NCI-H1092 treated with DMSO at 0.1 percent for 48 hours (cell line): ENCODE data around the gene FGF22.
"Not testable (repeated sequence)": the region's sequence is repeated elsewhere in the genome, so short reads cannot be mapped to it uniquely, and the experiment has no call there.

Source experiments
- DNase-seq: peaks from one replicate; lab custom pipeline; 2025; lab: John Stamatoyannopoulos, UW

Gene FGF22

DNA sequence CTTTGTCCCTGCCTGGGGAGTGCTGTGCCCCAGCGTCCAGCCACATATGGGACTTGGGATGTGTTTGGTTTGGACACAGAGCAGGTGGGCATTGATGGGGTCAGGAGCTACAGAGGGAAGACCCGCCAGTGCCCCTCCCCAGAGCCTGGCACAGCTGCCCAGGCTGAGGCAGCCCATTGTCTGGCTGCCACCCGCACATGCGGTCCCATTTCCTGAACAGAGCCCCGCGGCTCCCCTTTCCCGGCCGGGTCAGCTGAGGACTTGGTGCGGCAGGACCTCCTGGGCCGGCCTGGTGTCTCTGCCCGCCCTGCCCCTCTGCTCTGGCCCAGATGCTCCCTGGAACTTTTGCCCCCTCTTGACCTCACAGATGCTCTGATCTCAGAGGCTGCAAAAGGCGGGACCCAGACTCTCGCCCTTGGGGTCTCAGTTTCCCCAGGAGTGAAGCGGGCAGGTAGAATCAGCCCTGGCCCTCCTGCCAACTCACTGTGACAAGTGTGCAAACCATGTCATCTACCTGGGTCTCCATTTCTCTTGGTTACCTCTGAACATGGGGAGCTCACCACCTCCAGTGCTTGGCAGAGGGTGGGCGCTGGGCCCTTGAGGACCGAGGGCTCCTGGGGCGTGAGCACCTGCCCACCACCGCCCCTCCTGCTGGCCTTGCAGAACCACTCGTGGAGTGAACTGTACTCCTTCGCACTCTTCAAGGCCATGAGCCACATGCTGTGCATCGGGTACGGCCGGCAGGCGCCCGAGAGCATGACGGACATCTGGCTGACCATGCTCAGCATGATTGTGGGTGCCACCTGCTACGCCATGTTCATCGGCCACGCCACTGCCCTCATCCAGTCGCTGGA is 32.2 kb upstream of the FGF22 start:
- DNase-seq: no peak

DNA sequence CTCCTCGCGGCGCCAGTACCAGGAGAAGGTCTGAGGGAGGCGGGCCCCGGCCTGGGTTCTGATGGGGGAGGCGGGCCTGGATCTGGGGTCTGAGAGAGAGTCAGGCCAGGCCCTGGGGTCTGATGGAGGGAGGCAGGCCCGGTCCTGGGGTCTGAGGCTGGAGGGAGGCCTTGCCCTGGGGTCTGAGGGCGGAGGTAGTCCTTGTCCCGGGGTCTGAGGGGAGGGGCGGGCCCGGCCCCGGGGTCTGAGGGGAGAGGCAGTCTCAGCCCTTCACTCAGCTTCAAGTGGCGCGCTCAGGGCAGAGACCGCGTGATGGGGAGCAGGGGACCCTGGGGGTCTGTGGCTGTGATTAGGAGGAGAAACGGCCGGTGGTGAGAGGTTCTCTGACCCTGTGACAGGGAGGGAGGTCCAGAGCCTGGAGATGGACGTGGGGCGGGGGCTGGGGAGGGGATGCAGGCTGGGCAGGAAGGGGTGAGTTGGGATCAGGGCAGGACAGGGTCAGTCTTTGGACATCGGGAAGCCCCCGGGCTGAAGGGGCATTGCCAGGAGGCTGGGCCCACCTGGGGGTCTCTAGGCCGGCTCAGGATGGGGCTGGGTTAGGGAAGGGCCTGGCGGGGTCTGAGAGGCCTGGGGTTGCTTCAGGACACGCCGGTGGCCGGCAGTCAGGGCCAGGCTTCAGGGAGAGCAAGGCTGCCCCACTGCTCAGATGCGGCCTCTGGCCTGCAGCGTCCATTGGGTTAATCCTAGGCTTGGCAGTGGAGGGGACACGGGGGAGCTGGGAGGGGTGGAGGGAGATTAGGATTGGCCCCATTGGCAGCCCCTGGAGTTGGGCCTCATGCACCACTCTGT is 31.3 kb upstream of the FGF22 start:
- no peak for DNase-seq

GRCh38 chr19:609004-609346 is 30.7 kb upstream of the FGF22 start:
- no peak for DNase-seq

DNA sequence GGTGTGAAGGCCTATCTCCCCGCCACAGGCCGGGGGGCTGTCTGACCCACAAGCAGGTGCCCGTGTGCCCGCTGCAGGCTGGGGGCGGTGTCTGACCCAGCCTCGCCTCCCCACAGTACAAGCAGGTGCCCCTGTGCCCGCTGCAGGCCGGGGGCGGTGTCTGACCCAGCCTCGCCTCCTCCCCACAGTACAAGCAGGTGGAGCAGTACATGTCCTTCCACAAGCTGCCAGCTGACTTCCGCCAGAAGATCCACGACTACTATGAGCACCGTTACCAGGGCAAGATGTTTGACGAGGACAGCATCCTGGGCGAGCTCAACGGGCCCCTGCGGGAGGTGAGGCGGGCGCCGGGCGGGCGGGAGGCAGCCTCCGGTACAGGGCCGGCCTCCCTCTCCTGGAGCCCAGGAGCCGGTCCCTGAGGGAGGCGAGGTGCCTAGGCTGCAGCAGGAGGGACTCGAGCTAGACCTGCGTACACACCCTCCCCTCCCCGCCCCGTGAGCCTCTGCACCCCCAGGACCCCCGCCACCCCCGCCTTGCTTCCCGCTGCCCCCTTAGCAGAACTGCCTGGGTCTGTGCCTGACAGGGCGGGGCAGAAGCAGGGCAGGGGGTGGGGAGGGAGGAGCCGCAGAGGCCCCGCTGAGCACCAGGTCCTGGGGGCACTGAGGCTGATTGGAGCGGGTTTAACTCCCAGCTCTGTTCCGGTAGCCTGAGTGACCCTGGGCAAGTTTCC is 29.4 kb upstream of the FGF22 start:
- DNase-seq: no peak

DNA sequence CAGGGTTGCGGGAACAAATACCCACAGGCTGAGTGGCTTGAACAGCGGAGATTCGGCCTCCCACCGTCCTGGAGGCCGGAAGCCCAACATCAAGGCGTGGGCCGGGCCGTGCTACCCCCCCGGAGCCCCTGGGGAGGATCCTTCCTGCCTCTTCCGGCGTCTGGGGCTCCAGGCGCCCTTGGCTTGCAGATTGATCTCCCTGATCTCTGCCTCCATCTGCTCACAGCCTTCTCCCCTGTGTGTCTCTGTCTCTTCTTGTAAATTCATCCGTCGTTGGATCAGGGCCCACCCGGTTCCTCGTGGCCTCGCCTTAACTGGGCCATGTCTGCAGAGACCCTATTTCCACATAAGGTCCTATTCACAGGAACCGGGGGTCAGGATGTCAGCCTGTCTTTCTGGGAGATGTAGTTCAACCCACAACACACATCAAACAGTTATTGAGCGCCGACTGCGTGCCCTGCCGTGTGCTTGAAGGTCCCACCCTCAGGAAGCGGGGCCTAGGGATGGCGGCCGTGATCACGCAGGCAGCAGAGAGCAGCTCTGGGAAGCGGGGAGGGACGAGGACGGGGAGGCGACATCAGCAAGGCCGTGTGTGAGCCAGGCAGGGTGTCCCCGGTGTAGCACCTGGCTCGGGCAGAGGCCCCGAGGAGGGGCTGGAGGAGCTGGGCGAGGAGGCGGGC is 28.7 kb upstream of the FGF22 start:
- DNase-seq: no peak

DNA sequence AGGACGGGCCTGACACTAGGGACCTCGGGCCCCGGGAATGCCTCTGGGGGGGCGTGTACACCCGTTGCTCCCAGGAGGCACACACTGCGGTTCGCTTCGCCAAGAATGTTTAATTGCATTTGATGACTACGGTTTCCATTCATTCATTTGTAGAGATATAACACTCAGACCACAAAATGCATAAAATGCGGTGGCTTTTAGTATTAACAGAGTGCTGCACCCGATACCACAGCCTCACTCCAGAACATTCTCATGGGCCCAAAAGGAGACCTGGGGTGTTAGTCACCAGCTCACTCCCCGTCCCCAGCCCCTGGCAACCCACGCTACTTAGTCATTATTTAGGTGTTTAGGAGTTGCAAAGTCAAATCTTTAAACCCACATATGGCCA is 28.2 kb upstream of the FGF22 start:
- DNase-seq: no peak

DNA sequence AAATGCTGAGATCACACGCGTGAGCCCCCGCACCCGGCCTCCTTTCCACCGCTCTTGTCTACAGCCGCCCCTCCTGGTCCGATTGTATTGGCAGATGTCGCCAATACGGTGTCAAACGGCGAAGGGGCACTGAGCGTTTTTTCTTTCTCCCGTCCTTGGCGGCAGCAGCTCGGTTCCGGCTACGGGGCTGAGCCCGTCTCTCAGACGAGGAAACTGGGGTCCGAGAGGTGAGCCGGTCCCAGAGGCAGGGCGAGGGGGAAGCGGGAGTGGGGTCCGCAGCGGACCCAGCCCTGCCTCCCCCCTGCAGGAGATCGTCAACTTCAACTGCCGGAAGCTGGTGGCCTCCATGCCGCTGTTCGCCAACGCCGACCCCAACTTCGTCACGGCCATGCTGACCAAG is 26.7 kb upstream of the FGF22 start:
- no peak for DNase-seq

- no peak for DNase-seq
These were observed 25.7 kb upstream of the FGF22 start for GRCh38 chr19:613732-614567.

GRCh38 chr19:615619-616018 is 24.1 kb upstream of the FGF22 start:
- no peak for DNase-seq

GRCh38 chr19:616062-616700 is 23.5 kb upstream of the FGF22 start:
- DNase-seq: no peak

DNA sequence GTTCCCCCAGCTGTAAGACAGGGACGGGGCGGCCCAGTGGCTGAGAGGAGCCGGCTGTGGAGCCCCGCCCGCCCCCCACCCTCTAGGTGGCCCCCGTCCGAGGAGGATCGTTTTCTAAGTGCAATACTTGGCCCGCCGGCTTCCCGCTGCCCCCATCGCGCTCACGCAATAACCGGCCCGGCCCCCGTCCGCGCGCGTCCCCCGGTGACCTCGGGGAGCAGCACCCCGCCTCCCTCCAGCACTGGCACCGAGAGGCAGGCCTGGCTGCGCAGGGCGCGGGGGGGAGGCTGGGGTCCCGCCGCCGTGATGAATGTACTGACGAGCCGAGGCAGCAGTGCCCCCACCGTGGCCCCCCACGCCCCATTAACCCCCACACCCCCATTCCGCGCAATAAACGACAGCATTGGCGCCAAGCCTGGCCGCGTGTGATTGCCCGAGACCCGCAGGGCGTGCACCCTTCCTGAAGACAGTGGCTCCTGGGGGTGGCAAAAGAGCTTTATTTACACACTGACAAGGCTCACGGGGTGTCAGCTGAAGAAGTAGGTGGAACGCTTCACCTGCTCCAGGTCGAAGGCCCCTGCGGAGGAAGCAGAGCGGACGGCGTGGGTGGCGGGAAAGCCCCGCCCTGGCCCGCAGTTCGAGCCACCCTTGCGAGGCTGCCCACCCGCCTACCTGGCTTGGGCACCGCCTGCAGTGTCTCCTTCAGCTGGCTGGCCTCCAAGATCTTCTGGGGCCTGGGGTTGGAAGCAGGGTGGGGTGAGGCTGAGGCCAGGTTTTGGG is 22.7 kb upstream of the FGF22 start:
- no peak for DNase-seq

GRCh38 chr19:617551-618246 is 22.0 kb upstream of the FGF22 start:
- DNase-seq: no peak

GRCh38 chr19:618247-618619 is 21.4 kb upstream of the FGF22 start:
- DNase-seq: no peak

DNA sequence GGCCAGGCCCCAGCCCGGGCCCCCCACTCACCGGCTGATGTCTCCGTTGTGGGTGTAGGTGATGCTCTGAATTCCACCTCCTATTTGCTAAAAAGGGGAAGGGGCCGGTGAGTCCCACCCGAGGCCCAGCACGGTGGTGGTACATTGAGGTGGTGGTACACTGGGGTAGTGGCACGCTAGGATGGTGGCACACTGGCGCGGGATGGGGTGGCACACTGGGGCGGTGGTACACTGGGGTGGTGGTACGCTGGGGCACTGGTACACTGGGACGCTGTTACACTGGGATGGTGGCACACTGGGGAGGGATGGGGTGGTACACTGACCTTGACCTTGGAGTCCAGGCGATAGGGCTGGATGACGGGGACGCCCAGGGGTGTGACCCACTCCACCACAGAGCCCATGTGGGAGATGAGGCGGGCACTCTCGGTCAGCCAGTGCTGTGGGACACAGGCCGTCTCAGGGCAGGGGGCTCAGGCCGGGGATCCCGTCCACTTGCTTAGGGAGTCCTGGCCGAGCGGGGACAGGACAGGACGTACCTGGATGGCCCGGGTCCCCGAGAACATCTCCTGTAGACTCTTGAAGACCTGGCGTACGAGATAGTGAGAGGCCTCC is 20.9 kb upstream of the FGF22 start:
- DNase-seq: no peak

GRCh38 chr19:619286-620002 is 20.2 kb upstream of the FGF22 start:
- DNase-seq: no peak

GRCh38 chr19:620166-620862 is 19.4 kb upstream of the FGF22 start:
- no peak for DNase-seq

DNA sequence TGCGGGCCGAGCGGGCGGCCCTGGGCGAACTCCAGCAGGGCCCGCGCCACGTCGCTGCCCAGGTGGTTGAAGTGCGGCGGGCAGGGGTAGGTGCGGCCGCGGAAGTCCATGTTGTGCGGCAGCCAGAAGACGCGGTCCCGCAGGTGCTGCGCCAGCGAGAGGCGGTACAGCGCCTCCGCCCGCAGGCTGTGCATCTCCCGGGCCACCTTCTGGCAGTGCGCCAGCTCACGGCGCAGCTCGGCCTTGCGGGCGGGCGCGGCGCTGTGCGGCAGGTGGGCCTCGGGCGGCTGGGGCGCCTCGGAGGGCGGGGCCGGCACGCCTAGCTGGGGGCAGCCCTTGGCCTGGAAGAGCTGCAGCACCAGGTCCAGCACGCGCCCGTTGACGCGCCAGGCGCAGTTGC is 18.5 kb upstream of the FGF22 start:
- DNase-seq: not testable (repeated sequence)

DNA sequence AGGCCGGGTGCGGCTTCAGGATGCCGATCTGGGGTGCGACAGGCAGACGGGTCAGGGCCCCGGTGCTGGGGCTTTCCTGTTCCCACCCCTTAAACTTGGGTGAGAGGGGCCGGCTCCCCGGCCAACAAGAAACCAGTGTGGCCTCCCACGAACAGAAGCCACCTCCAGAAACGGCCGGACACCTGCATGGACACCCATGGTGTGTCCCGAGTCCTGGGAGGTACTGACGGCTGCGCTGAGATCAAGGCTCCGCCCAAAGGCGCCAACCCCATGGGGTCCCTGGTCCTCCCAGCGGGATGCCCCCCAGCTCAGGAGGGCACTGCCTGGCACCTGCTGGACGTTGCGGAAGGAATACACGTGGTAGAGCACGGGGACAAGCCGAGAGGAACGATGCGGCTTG is 17.9 kb upstream of the FGF22 start:
- DNase-seq: no peak
